Sigmoid colon (tissue), 4 donors: Measurements from ENCODE around the gene CBR3.

Experiments used
- POLR2A ChIP-seq, 2 donors: fragments of 450-650 bp; IDR thresholded peaks; one replicate each; pipeline ENCODE4 v1.6.1; 2016; ENCODE audit warnings: antibody characterized with exemption in 2 of 2, mild to moderate bottlenecking in 2 of 2, moderate library complexity in 2 of 2
- POLR2AphosphoS5 ChIP-seq, 4 donors: sonication (generic); formaldehyde crosslinking; IDR thresholded peaks; one replicate each; pipeline ENCODE4 v1.6.1; 2017; ENCODE audit warnings: antibody characterized with exemption in 4 of 4

GRCh38 chr21:36194024-36194423 is 59.1 kb downstream of the CBR3 start:
- TF ChIP-seq POLR2AphosphoS5 (IDR thresholded peaks at IDR 0.05) (no peak), POLR2A (IDR thresholded peaks at IDR 0.05) (no peak)
